H1 (cell line): ENCODE data around the gene RASSF4. TPM values are rescaled to one million over a fixed set of nuclear protein-coding genes. Genes with fewer than 3 reads are reported as not detected.

Experiments used
- CBX8 ChIP-seq: fragments of 300-800, 300-1000 bp; sonication (generic); IDR thresholded peaks from 2 replicates; pipeline ENCODE4 v1.7.1; 2016; ENCODE audit warnings: low read depth, low read length, borderline replicate concordance
- CHD2 ChIP-seq: IDR thresholded peaks from 2 replicates; pipeline ENCODE4 v1.6.1; 2012; ENCODE audit warnings: low read length, improper control_type of control experiment
- JUND ChIP-seq: IDR thresholded peaks from 2 replicates; pipeline ENCODE4 v1.6.1; 2011; ENCODE audit warnings: mild to moderate bottlenecking, improper control_type of control experiment, low read length
- POLR2A ChIP-seq, 2 experiments: IDR thresholded peaks; 1 replicate in 1 of 2; 2 replicates in 1 of 2; pipeline ENCODE4 v1.6.1; 2011; ENCODE audit warnings: low read depth in 2 of 2, low read length in 2 of 2, mild to moderate bottlenecking in 2 of 2; ENCODE audit errors: control extremely low read depth in 1 of 2
- POLR2AphosphoS5 ChIP-seq: IDR thresholded peaks from 2 replicates; pipeline ENCODE4 v1.6.1; 2011; ENCODE audit warnings: low read depth, low read length
- RBBP5 ChIP-seq: IDR thresholded peaks from 2 replicates; pipeline ENCODE4 v1.7.1; 2012; ENCODE audit warnings: low read depth, mild to moderate bottlenecking, inconsistent platforms, low read length, moderate library complexity, borderline replicate concordance
- YY1 ChIP-seq: IDR thresholded peaks from 2 replicates; pipeline ENCODE4 v1.6.1; 2011; ENCODE audit warnings: low read depth, mild to moderate bottlenecking, low read length
- polyA plus RNA-seq, 7 experiments: library from polyadenylated mRNA; depleted of rRNA in 3 of 7; stranded (reverse) in 5 of 7; unstranded in 2 of 7; fragments of >200 nt in 5 of 7; fragments of 200-250 nt in 2 of 7; gene quantifications; 1 replicate in 5 of 7; 2 replicates in 1 of 7; 4 replicates in 1 of 7; pipeline versions ENCODE4 v1.2.1 to v1.2.3, GENCODE V29; 2011 to 2013; ENCODE audit warnings: missing spikeins in 2 of 7, mixed read lengths in 2 of 7
- total RNA-seq: library from RNA; stranded (reverse); fragmentation: NEBNext Ultra II Directional; extraction: Animal tissue kit (Norgen Biotek cat#: 25700); gene quantifications from 2 replicates; pipeline ENCODE4 v1.2.1, GENCODE V29; 2021
- TF ChIP-seq, protein P1 (sequence below): fragments of 300-600 bp; sonication (generic); IDR thresholded peaks from 2 replicates; pipeline ENCODE4 v1.7.1; 2012; ENCODE audit warnings: low read length, moderate library complexity, mild to moderate bottlenecking, inconsistent platforms; ENCODE audit not compliant: insufficient replicate concordance
- TF ChIP-seq, protein P2 (sequence below): IDR thresholded peaks from 2 replicates; pipeline ENCODE4 v1.6.1; 2012; ENCODE audit warnings: inconsistent platforms

RASSF4 gene
- total and polyA plus RNA-seq, 2 of the 8 experiments (the other 6 are each of a cell fraction or from before 2014, with no cell fraction given) = 14.3 to 14.5 TPM

DNA sequence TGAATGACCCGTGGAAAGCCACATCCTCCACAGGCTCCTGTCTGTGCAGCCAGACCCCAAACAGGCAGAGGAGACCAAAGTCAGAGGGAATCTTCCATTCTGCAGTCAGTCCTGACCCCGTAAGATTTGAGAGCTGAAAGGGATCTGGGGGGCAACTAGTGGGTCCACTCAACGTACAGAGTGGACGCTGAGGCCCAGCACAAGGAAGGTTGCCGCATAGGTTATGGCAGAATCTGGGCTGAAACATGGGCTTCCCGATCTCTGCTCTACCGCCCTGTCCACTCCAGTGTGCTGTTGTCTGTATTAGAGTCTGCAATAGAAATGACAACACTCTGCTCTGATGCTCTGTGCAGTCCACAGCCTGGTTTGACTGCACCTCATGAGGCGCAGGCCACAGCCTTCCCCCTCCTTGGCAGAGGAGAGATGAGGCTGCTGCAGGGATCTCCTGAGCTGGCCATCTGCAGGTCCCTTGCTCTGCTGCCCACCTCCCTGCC is 33.2 kb downstream of the RASSF4 start (continued):
- TF ChIP-seq, protein P1, sequence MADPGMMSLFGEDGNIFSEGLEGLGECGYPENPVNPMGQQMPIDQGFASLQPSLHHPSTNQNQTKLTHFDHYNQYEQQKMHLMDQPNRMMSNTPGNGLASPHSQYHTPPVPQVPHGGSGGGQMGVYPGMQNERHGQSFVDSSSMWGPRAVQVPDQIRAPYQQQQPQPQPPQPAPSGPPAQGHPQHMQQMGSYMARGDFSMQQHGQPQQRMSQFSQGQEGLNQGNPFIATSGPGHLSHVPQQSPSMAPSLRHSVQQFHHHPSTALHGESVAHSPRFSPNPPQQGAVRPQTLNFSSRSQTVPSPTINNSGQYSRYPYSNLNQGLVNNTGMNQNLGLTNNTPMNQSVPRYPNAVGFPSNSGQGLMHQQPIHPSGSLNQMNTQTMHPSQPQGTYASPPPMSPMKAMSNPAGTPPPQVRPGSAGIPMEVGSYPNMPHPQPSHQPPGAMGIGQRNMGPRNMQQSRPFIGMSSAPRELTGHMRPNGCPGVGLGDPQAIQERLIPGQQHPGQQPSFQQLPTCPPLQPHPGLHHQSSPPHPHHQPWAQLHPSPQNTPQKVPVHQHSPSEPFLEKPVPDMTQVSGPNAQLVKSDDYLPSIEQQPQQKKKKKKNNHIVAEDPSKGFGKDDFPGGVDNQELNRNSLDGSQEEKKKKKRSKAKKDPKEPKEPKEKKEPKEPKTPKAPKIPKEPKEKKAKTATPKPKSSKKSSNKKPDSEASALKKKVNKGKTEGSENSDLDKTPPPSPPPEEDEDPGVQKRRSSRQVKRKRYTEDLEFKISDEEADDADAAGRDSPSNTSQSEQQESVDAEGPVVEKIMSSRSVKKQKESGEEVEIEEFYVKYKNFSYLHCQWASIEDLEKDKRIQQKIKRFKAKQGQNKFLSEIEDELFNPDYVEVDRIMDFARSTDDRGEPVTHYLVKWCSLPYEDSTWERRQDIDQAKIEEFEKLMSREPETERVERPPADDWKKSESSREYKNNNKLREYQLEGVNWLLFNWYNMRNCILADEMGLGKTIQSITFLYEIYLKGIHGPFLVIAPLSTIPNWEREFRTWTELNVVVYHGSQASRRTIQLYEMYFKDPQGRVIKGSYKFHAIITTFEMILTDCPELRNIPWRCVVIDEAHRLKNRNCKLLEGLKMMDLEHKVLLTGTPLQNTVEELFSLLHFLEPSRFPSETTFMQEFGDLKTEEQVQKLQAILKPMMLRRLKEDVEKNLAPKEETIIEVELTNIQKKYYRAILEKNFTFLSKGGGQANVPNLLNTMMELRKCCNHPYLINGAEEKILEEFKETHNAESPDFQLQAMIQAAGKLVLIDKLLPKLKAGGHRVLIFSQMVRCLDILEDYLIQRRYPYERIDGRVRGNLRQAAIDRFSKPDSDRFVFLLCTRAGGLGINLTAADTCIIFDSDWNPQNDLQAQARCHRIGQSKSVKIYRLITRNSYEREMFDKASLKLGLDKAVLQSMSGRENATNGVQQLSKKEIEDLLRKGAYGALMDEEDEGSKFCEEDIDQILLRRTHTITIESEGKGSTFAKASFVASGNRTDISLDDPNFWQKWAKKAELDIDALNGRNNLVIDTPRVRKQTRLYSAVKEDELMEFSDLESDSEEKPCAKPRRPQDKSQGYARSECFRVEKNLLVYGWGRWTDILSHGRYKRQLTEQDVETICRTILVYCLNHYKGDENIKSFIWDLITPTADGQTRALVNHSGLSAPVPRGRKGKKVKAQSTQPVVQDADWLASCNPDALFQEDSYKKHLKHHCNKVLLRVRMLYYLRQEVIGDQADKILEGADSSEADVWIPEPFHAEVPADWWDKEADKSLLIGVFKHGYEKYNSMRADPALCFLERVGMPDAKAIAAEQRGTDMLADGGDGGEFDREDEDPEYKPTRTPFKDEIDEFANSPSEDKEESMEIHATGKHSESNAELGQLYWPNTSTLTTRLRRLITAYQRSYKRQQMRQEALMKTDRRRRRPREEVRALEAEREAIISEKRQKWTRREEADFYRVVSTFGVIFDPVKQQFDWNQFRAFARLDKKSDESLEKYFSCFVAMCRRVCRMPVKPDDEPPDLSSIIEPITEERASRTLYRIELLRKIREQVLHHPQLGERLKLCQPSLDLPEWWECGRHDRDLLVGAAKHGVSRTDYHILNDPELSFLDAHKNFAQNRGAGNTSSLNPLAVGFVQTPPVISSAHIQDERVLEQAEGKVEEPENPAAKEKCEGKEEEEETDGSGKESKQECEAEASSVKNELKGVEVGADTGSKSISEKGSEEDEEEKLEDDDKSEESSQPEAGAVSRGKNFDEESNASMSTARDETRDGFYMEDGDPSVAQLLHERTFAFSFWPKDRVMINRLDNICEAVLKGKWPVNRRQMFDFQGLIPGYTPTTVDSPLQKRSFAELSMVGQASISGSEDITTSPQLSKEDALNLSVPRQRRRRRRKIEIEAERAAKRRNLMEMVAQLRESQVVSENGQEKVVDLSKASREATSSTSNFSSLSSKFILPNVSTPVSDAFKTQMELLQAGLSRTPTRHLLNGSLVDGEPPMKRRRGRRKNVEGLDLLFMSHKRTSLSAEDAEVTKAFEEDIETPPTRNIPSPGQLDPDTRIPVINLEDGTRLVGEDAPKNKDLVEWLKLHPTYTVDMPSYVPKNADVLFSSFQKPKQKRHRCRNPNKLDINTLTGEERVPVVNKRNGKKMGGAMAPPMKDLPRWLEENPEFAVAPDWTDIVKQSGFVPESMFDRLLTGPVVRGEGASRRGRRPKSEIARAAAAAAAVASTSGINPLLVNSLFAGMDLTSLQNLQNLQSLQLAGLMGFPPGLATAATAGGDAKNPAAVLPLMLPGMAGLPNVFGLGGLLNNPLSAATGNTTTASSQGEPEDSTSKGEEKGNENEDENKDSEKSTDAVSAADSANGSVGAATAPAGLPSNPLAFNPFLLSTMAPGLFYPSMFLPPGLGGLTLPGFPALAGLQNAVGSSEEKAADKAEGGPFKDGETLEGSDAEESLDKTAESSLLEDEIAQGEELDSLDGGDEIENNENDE = no peak
- TF ChIP-seq YY1 (no peak), JUND (no peak), POLR2AphosphoS5 (no peak), CBX8 (no peak), RBBP5 (no peak), CHD2 (no peak), POLR2A (IDR thresholded peaks at IDR 0.05; ENCODE audit: control extremely low read depth in 1 of 2, low read depth in 2 of 2, low read length in 2 of 2) (no peak)
- TF ChIP-seq, protein P2, sequence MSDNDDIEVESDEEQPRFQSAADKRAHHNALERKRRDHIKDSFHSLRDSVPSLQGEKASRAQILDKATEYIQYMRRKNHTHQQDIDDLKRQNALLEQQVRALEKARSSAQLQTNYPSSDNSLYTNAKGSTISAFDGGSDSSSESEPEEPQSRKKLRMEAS = no peak
